Lung (tissue), 12 donors: Measurements from ENCODE around the gene INCA1. TPM values are rescaled to one million over a fixed set of nuclear protein-coding genes. Genes with fewer than 3 reads are reported as not detected.

Source experiments
- ATAC-seq: fragments of 200-7000 bp; cut with Tn5 transposase; one replicate; pipeline ENCODE4 v1.9.1; 2020; ENCODE audit warnings: moderate number of reproducible peaks; ENCODE audit not compliant: insufficient read depth, low FRiP score
- DNase-seq, 3 donors: peaks; one replicate each; pipeline ENCODE4 v3.0.0-alpha.2; 2013 to 2017
- H3K27ac ChIP-seq, 2 donors: one replicate each; pipeline ENCODE4 v1.5.1; 2013; ENCODE audit warnings: mild to moderate bottlenecking in 2 of 2, moderate library complexity in 2 of 2, control low read depth in 1 of 2, inconsistent platforms in 1 of 2, low read depth in 1 of 2, low read length in 1 of 2
- H3K27me3 ChIP-seq, 3 donors: one replicate each; pipeline ENCODE4 v1.5.1; 2013; ENCODE audit warnings: low read length in 2 of 3; ENCODE audit not compliant: control insufficient read depth in 3 of 3, insufficient read depth in 3 of 3
- H3K36me3 ChIP-seq, 4 donors: one replicate each; pipeline ENCODE4 v1.5.1; 2013; ENCODE audit warnings: low read length in 4 of 4, mild to moderate bottlenecking in 1 of 4, moderate library complexity in 1 of 4; ENCODE audit not compliant: control insufficient read depth in 4 of 4, insufficient read depth in 4 of 4
- H3K4me1 ChIP-seq, 5 donors: one replicate each; pipeline ENCODE4 v1.5.1; 2013; ENCODE audit warnings: low read length in 5 of 5, mild to moderate bottlenecking in 2 of 5, moderate library complexity in 1 of 5; ENCODE audit not compliant: control insufficient read depth in 5 of 5, insufficient read depth in 5 of 5
- H3K4me3 ChIP-seq: one replicate; pipeline ENCODE4 v1.5.1; 2013; ENCODE audit warnings: mild to moderate bottlenecking, control low read depth, moderate library complexity
- H3K9ac ChIP-seq, 2 donors: one replicate each; pipeline ENCODE4 v1.5.1; 2013; ENCODE audit warnings: low read length in 2 of 2, control low read depth in 1 of 2; ENCODE audit not compliant: insufficient read depth in 1 of 2
- H3K9me3 ChIP-seq, 4 donors: one replicate each; pipeline ENCODE4 v1.5.1; 2013; ENCODE audit warnings: low read length in 3 of 4, mild to moderate bottlenecking in 1 of 4, moderate library complexity in 1 of 4; ENCODE audit not compliant: control insufficient read depth in 4 of 4, insufficient read depth in 3 of 4
- CTCF ChIP-seq: IDR thresholded peaks from 2 replicates; pipeline ENCODE4 v1.5.1; 2012; ENCODE audit warnings: mild to moderate bottlenecking; ENCODE audit errors: control extremely low read depth, extremely low read depth
- WGBS, 2 donors: extraction: QIAGEN DNeasy Blood & Tissue Kit; methylation state at CpG; one replicate each; pipeline ENCODE4 v1.1.7; 2013; 5-methylcytosine and 5-hydroxymethylcytosine counted together
- polyA plus RNA-seq, 2 donors: library from polyadenylated mRNA; stranded (reverse); fragments of 200-250 nt; gene quantifications; one replicate each; pipeline ENCODE4 v1.2.1, GENCODE V29; 2013
- total RNA-seq, 2 donors: library from RNA; depleted of rRNA in 1 of 2; stranded (reverse); fragments of >200 nt in 1 of 2; gene quantifications; one replicate each; pipeline ENCODE4 v1.2.1, GENCODE V29; 2014 to 2021
- donor health status: control.
- donor health status: control.
- donor health status: Bipolar disorder and iron deficiency.
- donor health status: healthy.
- donor health status: DM: yes; HTN: yes; CAD: no.

The INCA1 gene
- total and polyA plus RNA-seq, 4 donors: 0.89 to 3.4 (median 1.9) TPM

- peaks cover 30 to 54% (median 37%) of the 10 kb centered on the region in 4 donors for H3K36me3 ChIP-seq
- DNase-seq: no peak
- no peak for TF ChIP-seq CTCF
Observed at GRCh38 chr17:5002121-5002788, 4.9 kb upstream of the INCA1 start.

GRCh38 chr17:5000237-5000639, 2.9 kb upstream of the INCA1 start:
- WGBS, 2 donors: 57 to 79% methylated on average over 11 of the region's 11 CpGs
- Histone ChIP-seq H3K9ac (no peak overlapping the region), H3K4me3 (no peak overlapping the region), H3K9me3 (no peaks in the 10 kb centered on the region), H3K36me3 (peaks cover 25 to 40% (median 26%) of the 10 kb centered on the region in 4 donors), H3K27me3 (no peaks in the 10 kb centered on the region), H3K27ac (peak overlapping the region; percentile 78 to 88), H3K4me1 (peaks cover 5 to 27% (median 6%) of the 10 kb centered on the region in 5 donors)
- ATAC-seq: no peak
- DNase-seq: peak in 1 of 3 donors; percentile 22
- no peak for TF ChIP-seq CTCF

More at GRCh38 chr17:5002121-5002788, 4.9 kb upstream of the INCA1 start:
- no peak overlapping the region for H3K4me3 ChIP-seq
- no peak overlapping the region for H3K27ac ChIP-seq
- H3K4me1 ChIP-seq: peaks cover 5 to 22% (median 6%) of the 10 kb centered on the region in 5 donors
- ATAC-seq: no peak
- H3K9me3 ChIP-seq: no peaks in the 10 kb centered on the region
- H3K27me3 ChIP-seq: no peaks in the 10 kb centered on the region
- 94 to 95% methylated on average over 20 of the region's 20 CpGs for WGBS, 2 donors
- H3K9ac ChIP-seq: no peak overlapping the region

- no peak for TF ChIP-seq CTCF
- H3K36me3 ChIP-seq: peaks cover 19 to 33% (median 21%) of the 10 kb centered on the region in 4 donors
- H3K4me1 ChIP-seq: peaks cover 5 to 27% (median 6%) of the 10 kb centered on the region in 5 donors
- peak overlapping the region; percentile 78 to 88 for H3K27ac ChIP-seq
- WGBS, 2 donors: 59 to 69% methylated on average over 12 of the region's 12 CpGs
- DNase-seq: no peak
- no peak for ATAC-seq
- no peaks in the 10 kb centered on the region for H3K9me3 ChIP-seq
- H3K4me3 ChIP-seq: peak overlapping the region; percentile 78
- H3K27me3 ChIP-seq: no peaks in the 10 kb centered on the region
- peak overlapping the region in 1 of 2 donors; percentile 65 for H3K9ac ChIP-seq
Observed at GRCh38 chr17:4999430-5000093, 2.2 kb upstream of the INCA1 start.
